Activated T-helper 2 cell treated with anti-CD3 and anti-CD28 coated beads, Interferon-gamma antibody, Interleukin-2, Interleukin-4, amounts not matched to agents 10 μg/mL and 5 μg/mL and 100 μg/mL, durations not matched to agents 14 hours and 24 hours and 36 hours (primary cell): ENCODE results near the gene PDE4D. TPM values are rescaled to one million over a fixed set of nuclear protein-coding genes. Genes with fewer than 3 reads are reported as not detected.

ENCODE experiments used
- DNase-seq: peaks from one replicate; pipeline ENCODE4 v3.0.0; 2021; ENCODE audit warnings: low spot score
- H3K27ac Mint-ChIP-seq: one replicate; pipeline ENCODE4 v1.8.0; 2021; ENCODE audit warnings: mixed read lengths
- H3K27me3 Mint-ChIP-seq: one replicate; pipeline ENCODE4 v1.8.0; 2021; ENCODE audit warnings: low read depth, mixed read lengths
- H3K36me3 Mint-ChIP-seq: one replicate; pipeline ENCODE4 v1.8.0; 2021; ENCODE audit warnings: low read depth, mixed read lengths
- H3K4me1 Mint-ChIP-seq: one replicate; pipeline ENCODE4 v1.8.0; 2021; ENCODE audit warnings: low read depth, mixed read lengths
- H3K4me3 Mint-ChIP-seq: one replicate; pipeline ENCODE4 v1.8.0; 2021; ENCODE audit warnings: low read depth, mild to moderate bottlenecking, moderate library complexity, mixed read lengths
- H3K9me3 Mint-ChIP-seq: one replicate; pipeline ENCODE4 v1.8.0; 2021; ENCODE audit warnings: mixed read lengths
- intact Hi-C: fragments of 100-400 bp; cut with micrococcal nuclease; formaldehyde crosslinking; loops from one replicate; pipeline ENCODE4 v1.15.1; 2023
- total RNA-seq: library from RNA; stranded (reverse); gene quantifications from 2 replicates; pipeline ENCODE4 v1.2.3, GENCODE V29; 2022

The PDE4D gene
- total RNA-seq, 1 donor from 2014 or later: 102 TPM

GRCh38 chr5:59027145-59027907, 866.2 kb downstream of the PDE4D start:
- no peaks in the 10 kb centered on the region for H3K27me3 Mint-ChIP-seq
- no peak overlapping the region for H3K27ac Mint-ChIP-seq
- intact Hi-C loops: no loop called here
- no peak overlapping the region for H3K4me3 Mint-ChIP-seq
- no peak for DNase-seq
- peaks cover 13% of the 10 kb centered on the region for H3K9me3 Mint-ChIP-seq
- peaks cover 84% of the 10 kb centered on the region for H3K36me3 Mint-ChIP-seq
- H3K4me1 Mint-ChIP-seq: peaks cover 50% of the 10 kb centered on the region

GRCh38 chr5:59025734-59026133, 867.8 kb downstream of the PDE4D start:
- Mint-ChIP-seq H3K36me3 (peaks cover 86% of the 10 kb centered on the region), H3K4me1 (peaks cover 58% of the 10 kb centered on the region), H3K4me3 (no peak overlapping the region), H3K9me3 (peaks cover 9% of the 10 kb centered on the region), H3K27ac (no peak overlapping the region), H3K27me3 (no peaks in the 10 kb centered on the region)
- intact Hi-C loops: no loop called here
- no peak for DNase-seq

GRCh38 chr5:59021837-59022514, 871.5 kb downstream of the PDE4D start:
- H3K27ac Mint-ChIP-seq: peak overlapping the region; percentile 74
- no peaks in the 10 kb centered on the region for H3K27me3 Mint-ChIP-seq
- intact Hi-C loops: loop anchor here (2.0 kb wide), 1 partner anchor 77 kb away; no protein-coding TSS in a partner anchor
- peaks cover 61% of the 10 kb centered on the region for H3K4me1 Mint-ChIP-seq
- H3K9me3 Mint-ChIP-seq: peaks cover 9% of the 10 kb centered on the region
- H3K36me3 Mint-ChIP-seq: peaks cover 84% of the 10 kb centered on the region
- peak overlapping the region; percentile 31 for H3K4me3 Mint-ChIP-seq
- no peak for DNase-seq

- Mint-ChIP-seq H3K4me3 (no peak overlapping the region), H3K4me1 (peaks cover 60% of the 10 kb centered on the region), H3K9me3 (peaks cover 16% of the 10 kb centered on the region), H3K36me3 (peaks cover 85% of the 10 kb centered on the region), H3K27me3 (no peaks in the 10 kb centered on the region), H3K27ac (peak overlapping the region; percentile 93)
- intact Hi-C loops: loop anchor here (2.0 kb wide), 1 partner anchor 78 kb away; no protein-coding TSS in a partner anchor
- DNase-seq: no peak
These were observed 872.2 kb downstream of the PDE4D start for GRCh38 chr5:59021286-59021673.

- Mint-ChIP-seq H3K4me3 (peak overlapping the region; percentile 32), H3K4me1 (peaks cover 54% of the 10 kb centered on the region), H3K27me3 (no peaks in the 10 kb centered on the region), H3K36me3 (peaks cover 85% of the 10 kb centered on the region), H3K9me3 (peaks cover 17% of the 10 kb centered on the region), H3K27ac (peak overlapping the region; percentile 93)
- intact Hi-C loops: loop anchor here (1.0 to 2.0 kb wide), 3 partner anchors 18 to 107 kb away; no protein-coding TSS in a partner anchor
- DNase-seq: no peak
These were observed 872.8 kb downstream of the PDE4D start for GRCh38 chr5:59020611-59021285.

- Mint-ChIP-seq H3K27me3 (no peaks in the 10 kb centered on the region), H3K36me3 (peaks cover 86% of the 10 kb centered on the region), H3K4me1 (peaks cover 47% of the 10 kb centered on the region), H3K9me3 (peaks cover 27% of the 10 kb centered on the region), H3K4me3 (no peak overlapping the region), H3K27ac (peak overlapping the region; percentile 93)
- DNase-seq: no peak
- intact Hi-C loops: no loop called here
These were observed 874.4 kb downstream of the PDE4D start for GRCh38 chr5:59019078-59019477.

- peaks cover 95% of the 10 kb centered on the region for H3K36me3 Mint-ChIP-seq
- H3K27ac Mint-ChIP-seq: no peak overlapping the region
- intact Hi-C loops: no loop called here
- no peaks in the 10 kb centered on the region for H3K27me3 Mint-ChIP-seq
- no peak for DNase-seq
- peaks cover 42% of the 10 kb centered on the region for H3K4me1 Mint-ChIP-seq
- no peak overlapping the region for H3K4me3 Mint-ChIP-seq
- H3K9me3 Mint-ChIP-seq: peaks cover 49% of the 10 kb centered on the region
These were observed 876.6 kb downstream of the PDE4D start for GRCh38 chr5:59016925-59017324.

- H3K27me3 Mint-ChIP-seq: no peaks in the 10 kb centered on the region
- H3K4me3 Mint-ChIP-seq: no peak overlapping the region
- peak overlapping the region; percentile 49 for H3K27ac Mint-ChIP-seq
- H3K36me3 Mint-ChIP-seq: peaks cover 62% of the 10 kb centered on the region
- peaks cover 50% of the 10 kb centered on the region for H3K4me1 Mint-ChIP-seq
- intact Hi-C loops: loop anchor here (2.0 kb wide), 1 partner anchor 122 kb away; no protein-coding TSS in a partner anchor
- peaks cover 28% of the 10 kb centered on the region for H3K9me3 Mint-ChIP-seq
- DNase-seq: no peak
These were observed 884.6 kb downstream of the PDE4D start for GRCh38 chr5:59008816-59009473.

GRCh38 chr5:59007460-59008063, 886.0 kb downstream of the PDE4D start:
- no peak for DNase-seq
- Mint-ChIP-seq H3K27ac (no peak overlapping the region), H3K4me1 (peaks cover 54% of the 10 kb centered on the region), H3K9me3 (peaks cover 14% of the 10 kb centered on the region), H3K4me3 (no peak overlapping the region), H3K27me3 (no peaks in the 10 kb centered on the region), H3K36me3 (peaks cover 59% of the 10 kb centered on the region)
- intact Hi-C loops: loop anchor here (2.0 kb wide), 1 partner anchor 121 kb away; no protein-coding TSS in a partner anchor

GRCh38 chr5:59005934-59006701, 887.4 kb downstream of the PDE4D start:
- intact Hi-C loops: no loop called here
- H3K36me3 Mint-ChIP-seq: peaks cover 59% of the 10 kb centered on the region
- peaks cover 66% of the 10 kb centered on the region for H3K4me1 Mint-ChIP-seq
- no peak overlapping the region for H3K4me3 Mint-ChIP-seq
- DNase-seq: no peak
- H3K9me3 Mint-ChIP-seq: no peaks in the 10 kb centered on the region
- no peak overlapping the region for H3K27ac Mint-ChIP-seq
- no peaks in the 10 kb centered on the region for H3K27me3 Mint-ChIP-seq

- Mint-ChIP-seq H3K4me3 (no peak overlapping the region), H3K36me3 (peaks cover 51% of the 10 kb centered on the region), H3K27me3 (no peaks in the 10 kb centered on the region), H3K4me1 (peaks cover 60% of the 10 kb centered on the region), H3K27ac (peak overlapping the region; percentile 12), H3K9me3 (no peaks in the 10 kb centered on the region)
- intact Hi-C loops: no loop called here
- DNase-seq: no peak
These were observed 889.9 kb downstream of the PDE4D start for GRCh38 chr5:59003641-59004040.
